HG02938 (cell line): ENCODE measurements around the gene CHAF1A.

ENCODE experiments used
- ATAC-seq: cut with Tn5 transposase; IDR thresholded peaks from one replicate; pipeline ENCODE4 v1.9.1; 2021; ENCODE audit warnings: mild to moderate bottlenecking, moderate library complexity; ENCODE audit not compliant: unreplicated experiment

The CHAF1A gene

GRCh38 chr19:4453232-4454179 lies 51.1 kb downstream of the CHAF1A start:
- ATAC-seq = no peak

DNA sequence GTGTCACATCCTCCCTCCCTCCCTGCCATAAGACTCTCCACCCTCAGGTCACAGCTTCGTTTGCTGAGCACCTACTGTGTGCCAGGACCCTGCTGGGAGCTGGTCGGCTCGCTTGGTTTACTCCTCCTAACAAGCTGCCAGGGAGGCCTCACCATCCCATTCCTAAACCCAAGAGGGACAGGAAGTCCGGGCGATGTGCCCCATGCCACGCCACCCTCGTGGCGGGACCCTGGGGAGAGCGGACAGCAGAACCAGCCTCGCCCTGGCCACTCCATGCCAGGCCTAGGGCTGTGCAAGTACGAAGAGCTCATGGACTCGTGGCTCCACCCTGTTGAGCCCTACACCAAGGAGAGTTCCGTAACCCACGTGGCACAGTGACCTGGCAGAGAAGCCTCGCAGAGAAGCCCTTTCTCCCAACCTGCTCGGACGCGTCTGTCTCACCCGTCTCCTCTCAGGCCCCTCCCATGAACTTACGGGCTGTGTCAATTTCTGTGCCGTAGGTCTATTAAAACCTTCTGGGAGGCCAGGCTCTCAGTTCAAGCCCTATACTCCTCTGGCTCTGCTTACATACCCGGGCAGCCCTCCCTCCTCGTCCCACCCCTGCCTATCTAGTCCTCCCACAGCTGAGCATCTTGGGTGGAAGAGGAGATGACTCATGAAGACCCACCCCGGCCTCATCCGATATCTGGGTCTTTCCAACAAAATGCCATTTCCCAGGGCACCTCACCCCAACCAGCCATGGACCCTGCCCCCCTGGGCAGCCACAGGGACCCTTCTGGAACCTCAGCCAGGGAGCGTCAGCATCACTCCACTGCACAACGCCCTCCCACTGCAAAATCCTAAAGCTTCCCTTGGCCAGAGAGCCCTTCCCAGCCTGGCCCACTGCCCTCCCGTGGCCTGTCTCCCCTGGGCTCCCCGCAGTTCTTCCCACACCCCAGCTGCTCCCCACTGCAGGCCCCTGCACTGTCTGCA lies 52.6 kb downstream of the CHAF1A start:
- ATAC-seq = no peak

DNA sequence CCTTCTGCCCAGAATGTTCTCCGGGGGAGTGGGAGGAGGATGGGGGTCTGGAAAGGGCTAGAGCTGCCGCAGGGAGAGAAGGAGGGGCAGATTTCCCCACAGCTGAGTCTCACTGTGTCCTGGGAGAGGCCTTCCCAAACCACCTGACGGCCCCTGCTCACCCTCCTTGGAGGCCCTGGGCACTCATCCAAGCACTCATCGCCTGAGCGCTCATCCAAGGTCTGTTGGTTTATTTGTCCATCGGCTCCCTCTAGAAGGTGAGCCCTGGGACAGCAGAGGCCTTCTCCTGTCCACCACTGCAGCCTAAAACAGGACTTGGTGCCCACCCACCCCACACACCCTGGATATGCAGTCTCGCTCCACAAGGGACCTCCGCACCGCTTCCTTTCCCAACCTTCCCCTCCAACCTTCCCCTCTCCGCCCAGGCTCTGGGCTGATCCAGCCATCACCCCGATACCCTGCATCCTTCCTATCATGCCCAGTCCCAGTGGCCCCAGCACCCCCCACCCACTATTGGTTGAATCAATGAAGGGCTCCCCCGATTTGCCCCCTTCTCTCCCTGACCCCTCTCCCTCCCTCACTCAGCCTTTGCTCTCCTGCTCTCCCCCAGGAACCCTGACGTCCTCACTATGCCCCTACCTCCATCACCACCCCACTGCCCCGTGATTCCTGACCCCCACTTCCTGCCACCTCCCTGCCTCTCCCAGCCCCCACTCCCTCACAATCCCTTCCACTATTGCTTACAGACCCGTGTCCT lies 53.5 kb downstream of the CHAF1A start:
- no peak for ATAC-seq

DNA sequence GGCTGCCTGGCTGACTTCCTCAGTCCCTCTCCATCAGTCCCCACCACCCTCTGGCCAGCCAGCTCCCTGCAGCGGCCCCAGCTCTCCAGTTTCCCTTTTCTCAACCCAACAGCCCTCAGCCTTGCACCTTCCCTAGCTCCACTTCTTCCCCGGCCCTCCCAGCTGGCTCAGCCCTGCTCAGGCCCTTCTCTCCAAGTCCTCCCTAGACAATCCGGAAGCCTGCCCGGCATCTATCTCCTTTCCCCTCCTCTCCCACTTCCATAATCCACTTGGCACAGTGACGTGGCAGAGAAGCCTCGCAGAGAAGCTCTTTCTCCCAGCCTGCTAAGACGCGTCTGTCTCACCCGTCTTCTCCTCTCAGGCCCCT lies 54.0 kb downstream of the CHAF1A start:
- no peak for ATAC-seq

DNA sequence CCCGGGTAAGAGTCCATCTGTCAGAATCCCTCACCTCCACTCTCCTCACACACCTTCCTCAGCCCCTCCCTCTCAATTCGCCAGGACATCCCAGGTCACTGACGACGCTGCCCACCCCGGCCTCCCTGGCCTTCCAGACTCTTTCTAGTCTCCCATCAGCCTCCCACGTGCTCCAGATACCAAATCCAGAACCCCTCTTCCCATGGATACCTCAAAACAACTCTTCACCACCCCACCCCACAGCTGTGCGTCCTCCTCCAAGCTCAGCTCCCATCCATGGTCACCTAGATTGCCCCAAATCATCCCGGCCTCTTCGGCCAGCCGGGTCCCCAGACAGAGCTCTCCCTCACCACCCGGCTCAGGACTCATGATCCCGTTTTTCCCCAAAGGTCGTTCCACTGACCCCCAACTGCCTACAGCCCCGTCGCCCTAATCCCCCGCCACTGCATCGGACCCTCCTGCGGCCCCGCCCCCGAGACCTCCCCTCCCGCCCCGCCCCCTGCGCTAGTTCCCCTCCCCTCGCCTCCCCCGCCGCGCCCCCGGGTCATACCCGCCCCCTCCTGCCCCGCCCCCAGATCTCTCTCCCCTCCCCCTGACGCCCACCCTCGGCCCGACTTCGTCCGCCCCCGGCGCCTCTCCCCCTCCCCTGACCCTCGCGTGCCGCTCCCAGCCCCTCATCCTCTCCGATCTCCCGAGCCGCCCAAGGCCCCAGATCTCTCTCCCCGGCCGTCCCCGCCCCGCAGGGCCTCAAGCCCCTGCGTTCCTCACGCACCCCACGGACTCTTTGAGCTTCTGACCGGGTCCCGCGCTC lies 54.6 kb downstream of the CHAF1A start:
- no peak for ATAC-seq

DNA sequence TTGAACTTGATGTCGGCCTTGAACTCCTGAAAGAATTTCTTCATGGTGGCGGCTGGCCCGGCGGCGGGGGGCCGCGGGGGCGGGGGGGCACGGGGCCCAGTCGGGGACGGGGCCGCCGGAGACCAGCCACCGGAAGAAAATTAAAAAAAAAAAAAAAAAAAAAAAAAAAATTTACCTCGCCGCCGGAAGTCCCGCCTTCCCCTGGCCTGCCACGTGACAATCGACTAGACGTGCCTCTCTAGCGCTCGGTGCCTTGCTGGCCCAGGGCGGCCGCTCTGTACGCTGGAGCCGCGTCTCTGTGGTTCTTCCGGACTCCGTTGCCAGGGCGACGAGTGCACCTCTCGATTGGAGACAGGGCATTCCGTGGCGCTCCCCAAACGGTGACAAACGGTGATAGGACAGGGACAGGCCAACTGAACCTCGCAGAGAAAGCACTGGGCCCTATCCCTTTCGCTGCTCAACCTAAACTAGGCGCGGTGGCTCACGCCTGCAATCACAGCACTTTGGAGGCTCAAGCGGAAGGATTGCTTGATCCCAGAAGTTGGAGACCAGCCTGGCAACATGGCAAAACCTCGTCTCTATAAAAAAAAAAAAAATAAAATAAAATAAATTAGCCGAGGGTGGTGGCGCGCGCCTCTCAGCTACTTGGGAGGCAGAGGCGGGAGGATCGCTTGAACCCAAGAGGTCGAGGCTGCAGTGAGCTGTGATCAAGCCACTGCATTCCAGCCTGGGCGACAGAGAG lies 55.4 kb downstream of the CHAF1A start, which contains the start of gene UBXN6:
Gene UBXN6, minus strand, starts transcription at position 141 of the 742 bp plus-strand sequence. Its CDS starts 97 bp downstream, at position 44.
- peak; percentile 72 for ATAC-seq

DNA sequence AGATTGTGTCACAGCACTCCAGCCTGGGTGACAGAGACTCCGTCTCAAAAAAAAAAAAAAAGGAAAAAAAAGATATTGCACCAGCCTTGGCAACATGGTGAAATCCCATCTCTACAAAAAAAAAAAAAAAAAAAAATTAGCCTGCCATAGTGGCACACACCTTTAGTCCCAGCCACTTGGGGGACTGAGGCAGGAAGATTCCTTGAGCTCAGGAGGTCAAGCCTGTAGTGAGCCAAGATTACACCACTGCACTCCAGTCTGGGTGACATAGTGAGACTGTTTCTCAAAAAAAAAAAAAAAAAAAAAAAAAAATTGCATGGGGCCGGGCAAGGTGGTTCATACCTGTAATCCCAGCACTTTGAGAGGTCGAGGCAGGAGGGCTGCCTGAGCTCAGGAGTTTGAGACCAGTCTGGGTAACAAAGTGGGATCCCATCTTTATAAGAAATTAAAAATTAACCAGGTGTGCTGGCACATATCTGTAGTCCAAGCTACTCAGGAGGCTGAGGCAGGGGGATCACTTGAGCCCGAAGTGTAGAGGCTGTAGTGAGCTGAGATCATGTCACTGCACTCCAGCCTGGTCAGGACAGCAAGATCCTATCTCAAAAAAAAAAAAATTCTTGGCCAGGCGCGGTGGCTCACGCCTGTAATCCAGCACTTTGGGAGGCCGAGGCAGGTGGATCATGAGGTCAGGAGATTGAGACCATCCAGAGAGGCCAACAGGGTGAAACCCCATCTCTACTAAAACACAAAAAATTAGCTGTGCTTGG lies 62.6 kb downstream of the CHAF1A start:
- no peak for ATAC-seq

DNA sequence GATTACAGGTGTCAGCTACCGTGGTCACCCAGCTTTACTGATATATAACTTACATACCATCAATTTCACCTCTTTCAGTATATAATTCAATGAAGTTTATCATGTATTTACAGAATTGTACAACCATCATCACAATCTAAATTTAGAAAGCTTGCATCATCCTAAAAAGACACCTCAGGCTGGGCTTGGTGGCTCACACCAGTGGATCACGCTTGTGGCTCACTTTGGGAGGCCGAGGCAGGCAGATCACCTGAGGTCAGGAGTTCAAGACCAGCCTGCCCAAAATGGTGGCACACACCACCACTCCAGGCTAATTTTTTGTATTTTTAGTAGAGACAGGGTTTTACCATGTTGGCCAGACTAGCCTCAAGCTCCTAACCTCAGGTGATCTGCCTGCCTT lies 65.4 kb downstream of the CHAF1A start:
- ATAC-seq = no peak

- peak; percentile 80 for ATAC-seq
Observed at GRCh38 chr19:4471403-4472173, 69.1 kb downstream of the CHAF1A start.

DNA sequence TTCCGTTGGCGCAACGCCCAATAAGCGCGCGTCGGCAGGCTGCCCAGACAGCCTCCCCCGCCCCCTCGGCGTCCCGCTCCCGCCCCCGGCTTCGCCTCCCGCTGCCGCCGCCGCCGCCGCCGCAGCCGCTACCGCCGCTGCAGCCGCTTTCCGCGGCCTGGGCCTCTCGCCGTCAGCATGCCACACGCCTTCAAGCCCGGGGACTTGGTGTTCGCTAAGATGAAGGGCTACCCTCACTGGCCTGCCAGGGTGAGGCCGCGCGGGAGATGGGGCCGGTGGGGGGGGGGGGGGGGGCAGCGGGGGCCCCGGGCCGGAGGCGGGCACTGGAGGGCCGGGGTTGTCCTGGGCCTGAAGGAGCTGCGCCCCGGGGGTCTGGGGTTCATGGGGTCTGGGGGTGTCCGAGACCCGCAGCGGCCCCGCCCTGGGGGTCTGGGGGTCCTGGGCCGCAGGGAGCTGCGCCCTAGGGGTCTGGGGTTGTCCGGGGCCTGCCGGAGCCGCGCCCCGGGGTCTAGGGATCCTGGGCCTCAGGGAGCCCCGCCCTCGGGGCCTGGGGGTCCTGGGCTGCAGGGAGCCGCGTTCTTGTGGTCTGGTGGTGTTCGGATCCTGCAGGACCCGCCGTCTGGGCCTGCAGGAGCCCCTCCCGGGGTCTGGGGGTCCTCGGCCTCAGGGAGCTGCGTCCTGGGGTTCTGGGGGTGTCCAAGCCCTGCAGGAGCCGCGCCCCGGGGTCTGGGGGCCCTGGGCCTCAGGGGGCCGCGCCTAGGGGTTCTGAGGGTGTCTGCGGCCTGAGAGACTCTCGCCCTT lies 69.9 kb downstream of the CHAF1A start, which contains the start of gene HDGFL2:
Gene HDGFL2, plus strand, starts transcription at position 124 of the 801 bp plus-strand sequence. Its CDS starts 54 bp downstream, at position 178.
- ATAC-seq = no peak

- no peak for ATAC-seq
Observed at GRCh38 chr19:4473011-4473762, 70.7 kb downstream of the CHAF1A start.

DNA sequence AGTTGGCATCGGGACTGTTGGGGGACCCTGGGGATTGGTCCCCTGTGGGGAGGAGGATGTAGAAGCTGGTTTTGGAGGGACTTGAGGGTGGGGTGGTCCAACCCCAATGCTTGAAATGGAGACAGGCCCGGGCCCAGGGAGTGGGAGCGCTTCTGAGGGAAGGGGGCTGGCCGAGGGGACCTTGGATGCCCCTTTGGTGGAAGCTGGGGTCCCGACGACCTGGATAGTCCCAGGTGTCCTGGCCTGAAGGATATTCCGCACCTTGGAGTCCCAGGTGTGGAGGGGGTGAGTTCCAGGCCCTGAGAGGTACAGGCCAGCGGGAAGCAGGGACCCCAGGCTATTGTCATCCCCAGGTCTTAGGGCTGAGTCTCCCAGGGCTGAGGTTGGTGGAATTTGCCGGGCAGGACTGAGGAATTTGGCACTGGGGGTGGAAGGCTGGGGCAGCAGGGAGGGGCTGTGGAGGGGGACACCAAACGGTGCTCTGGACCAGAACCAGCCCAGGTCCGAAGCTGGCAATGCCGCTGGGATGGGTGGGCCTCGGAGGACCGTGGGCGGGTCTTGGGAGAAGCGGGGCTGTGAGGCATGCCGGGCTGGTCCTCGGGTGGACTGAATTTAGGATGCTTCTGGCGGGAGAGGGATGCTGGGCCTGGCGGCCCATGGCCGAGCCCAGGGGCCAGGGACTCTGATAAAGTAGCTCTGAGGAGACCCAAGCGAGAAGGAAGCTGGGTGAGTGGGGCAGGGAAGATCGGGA lies 71.5 kb downstream of the CHAF1A start:
- ATAC-seq = no peak

- ATAC-seq = no peak
Observed at GRCh38 chr19:4474514-4475022, 72.1 kb downstream of the CHAF1A start.

GRCh38 chr19:4477034-4477801 lies 74.8 kb downstream of the CHAF1A start:
- no peak for ATAC-seq
